ENCODE data around the gene CNST. TPM values are rescaled to one million over a fixed set of nuclear protein-coding genes. Genes with fewer than 3 reads are reported as not detected.

The CNST gene
- 10 to 100 TPM; 32.8 to 36.7 TPM for total RNA-seq

DNA sequence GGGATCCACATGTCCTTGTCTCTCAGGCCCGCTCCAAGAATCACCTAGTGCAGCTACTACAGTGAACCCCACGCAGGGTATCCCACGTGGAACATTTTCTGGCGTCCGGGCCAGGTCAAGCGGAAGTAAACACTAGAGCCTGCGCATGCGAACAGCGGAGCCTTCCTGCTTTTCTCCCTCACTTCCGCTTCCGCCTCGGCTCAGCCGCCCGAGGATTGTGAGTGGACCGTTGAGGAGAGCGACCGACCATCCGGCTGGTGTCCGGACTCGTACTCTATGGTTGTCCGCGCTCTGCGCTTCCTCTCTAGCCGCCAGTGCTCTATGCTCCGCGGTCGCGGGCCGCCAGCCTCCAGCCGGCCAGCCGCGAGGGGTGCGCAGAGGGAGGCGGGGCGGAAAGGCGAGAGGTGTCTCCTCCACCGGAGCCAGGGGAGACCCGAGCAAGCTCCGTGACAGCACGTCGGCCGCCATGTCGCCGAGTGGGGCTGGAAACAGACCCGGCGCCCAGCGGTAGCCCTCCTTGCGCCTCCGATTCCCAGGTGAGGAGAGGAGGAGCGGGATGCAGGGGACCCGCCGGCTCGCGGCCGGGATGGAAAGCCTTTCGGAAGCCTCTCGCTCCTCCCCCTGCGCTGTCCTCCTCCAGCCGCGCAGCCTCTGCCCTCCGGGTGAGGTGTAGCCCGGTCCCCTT, at the start of gene CNST, which contains the start of gene TFB2M:
Gene CNST, plus strand, starts transcription at position 329 of the 685 bp plus-strand sequence. CDS start 25,107 bp downstream, outside the sequence.
Gene TFB2M, minus strand, starts transcription at position 134 of the 685 bp plus-strand sequence. Its CDS starts 123 bp downstream, at position 11.
- ChIA-PET CTCF (interaction anchor here (0.5 to 1.2 kb wide), 2 partner anchors 8 to 123 kb away, joined by 3 to 5 read pairs; no protein-coding TSS in a partner anchor), POLR2A (no interaction called here)
- Mint-ChIP-seq H3K27me3 (no peaks in the 10 kb centered on the region), H3K4me1 (peaks cover 46% of the 10 kb centered on the region), H3K36me3 (ENCODE audit: low read depth) (peaks cover 12% of the 10 kb centered on the region), H3K9me3 (no peaks in the 10 kb centered on the region), H3K27ac (peak within 1 kb of the TSS; percentile 98), H3K4me3 (peak within 1 kb of the TSS; percentile 97)
- peak; percentile 94 for DNase-seq

- Mint-ChIP-seq H3K27me3 (no peaks in the 10 kb centered on the region), H3K4me3 (no peak overlapping the region), H3K27ac (no peak overlapping the region), H3K36me3 (ENCODE audit: low read depth) (no peaks in the 10 kb centered on the region), H3K9me3 (peaks cover 30% of the 10 kb centered on the region), H3K4me1 (peaks cover 5% of the 10 kb centered on the region)
- no peak for DNase-seq
- CTCF ChIA-PET = interaction anchor here (1.1 kb wide), 1 partner anchor 19 kb away, joined by 3 read pairs; no protein-coding TSS in a partner anchor
- POLR2A ChIA-PET = no interaction called here
Observed at GRCh38 chr1:246517391-246517790, 48.9 kb upstream of the CNST start.

- CTCF ChIA-PET = interaction anchor here (1.1 to 1.6 kb wide), 3 partner anchors 10 to 18 kb away, joined by 3 read pairs; no protein-coding TSS in a partner anchor
- POLR2A ChIA-PET = no interaction called here
- peaks cover 30% of the 10 kb centered on the region for H3K9me3 Mint-ChIP-seq
- no peak for DNase-seq
- no peaks in the 10 kb centered on the region for H3K36me3 Mint-ChIP-seq (ENCODE audit: low read depth)
- H3K27me3 Mint-ChIP-seq = no peaks in the 10 kb centered on the region
- no peak overlapping the region for H3K27ac Mint-ChIP-seq
- H3K4me1 Mint-ChIP-seq = peaks cover 5% of the 10 kb centered on the region
- no peak overlapping the region for H3K4me3 Mint-ChIP-seq
Observed at GRCh38 chr1:246518456-246519205, 47.6 kb upstream of the CNST start.

GRCh38 chr1:246519514-246519913, 46.7 kb upstream of the CNST start:
- H3K9me3 Mint-ChIP-seq = peaks cover 25% of the 10 kb centered on the region
- H3K4me1 Mint-ChIP-seq = peaks cover under 1% of the 10 kb centered on the region
- CTCF ChIA-PET = interaction anchor here (1.1 to 1.6 kb wide), 2 partner anchors 11 to 12 kb away, joined by 3 read pairs; no protein-coding TSS in a partner anchor
- DNase-seq = no peak
- H3K27me3 Mint-ChIP-seq = no peaks in the 10 kb centered on the region
- no peak overlapping the region for H3K27ac Mint-ChIP-seq
- no peaks in the 10 kb centered on the region for H3K36me3 Mint-ChIP-seq (ENCODE audit: low read depth)
- no peak overlapping the region for H3K4me3 Mint-ChIP-seq
- POLR2A ChIA-PET = no interaction called here

DNA sequence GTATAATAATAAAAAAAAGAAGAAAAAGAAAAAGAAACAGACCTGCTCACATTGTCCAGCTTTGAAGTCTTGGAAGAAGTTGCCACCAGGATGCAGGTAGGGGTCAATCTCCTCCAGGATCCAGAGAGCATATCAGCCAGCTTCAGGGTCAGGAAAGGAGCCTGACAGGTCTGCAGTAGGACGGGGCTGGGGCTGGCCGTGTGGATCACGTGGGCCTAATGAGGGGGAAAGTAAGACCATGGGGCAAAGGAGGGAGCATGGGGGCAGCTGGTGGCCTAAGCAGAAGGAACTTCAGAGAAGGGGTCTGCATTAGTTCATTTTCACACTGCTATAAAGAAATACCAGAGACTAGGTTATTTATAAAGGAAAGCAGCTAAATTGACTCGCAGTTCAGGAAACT, 39.9 kb upstream of the CNST start:
- H3K36me3 Mint-ChIP-seq (ENCODE audit: low read depth) = peaks cover 7% of the 10 kb centered on the region
- no peak overlapping the region for H3K4me3 Mint-ChIP-seq
- ChIA-PET POLR2A (no interaction called here), CTCF (no interaction called here)
- no peak for DNase-seq
- H3K9me3 Mint-ChIP-seq = peaks cover 18% of the 10 kb centered on the region
- H3K4me1 Mint-ChIP-seq = peaks cover 9% of the 10 kb centered on the region
- H3K27me3 Mint-ChIP-seq = no peaks in the 10 kb centered on the region
- H3K27ac Mint-ChIP-seq = no peak overlapping the region

GRCh38 chr1:246526915-246527314, 39.3 kb upstream of the CNST start:
- H3K27me3 Mint-ChIP-seq = no peaks in the 10 kb centered on the region
- no peak overlapping the region for H3K27ac Mint-ChIP-seq
- peaks cover 7% of the 10 kb centered on the region for H3K36me3 Mint-ChIP-seq (ENCODE audit: low read depth)
- peaks cover 19% of the 10 kb centered on the region for H3K9me3 Mint-ChIP-seq
- ChIA-PET CTCF (no interaction called here), POLR2A (no interaction called here)
- H3K4me1 Mint-ChIP-seq = peaks cover 9% of the 10 kb centered on the region
- no peak for DNase-seq
- no peak overlapping the region for H3K4me3 Mint-ChIP-seq

GRCh38 chr1:246527402-246528088, 38.7 kb upstream of the CNST start:
- no peak for DNase-seq
- Mint-ChIP-seq H3K27me3 (no peaks in the 10 kb centered on the region), H3K27ac (peak overlapping the region; percentile 43), H3K9me3 (peaks cover 21% of the 10 kb centered on the region), H3K4me3 (no peak overlapping the region), H3K36me3 (ENCODE audit: low read depth) (peaks cover 7% of the 10 kb centered on the region), H3K4me1 (peaks cover 9% of the 10 kb centered on the region)
- CTCF ChIA-PET = no interaction called here
- POLR2A ChIA-PET = no interaction called here

GRCh38 chr1:246528933-246529731, 37.1 kb upstream of the CNST start:
- H3K27me3 Mint-ChIP-seq = no peaks in the 10 kb centered on the region
- H3K36me3 Mint-ChIP-seq (ENCODE audit: low read depth) = peaks cover 7% of the 10 kb centered on the region
- no peak for DNase-seq
- no peak overlapping the region for H3K4me3 Mint-ChIP-seq
- peaks cover 9% of the 10 kb centered on the region for H3K4me1 Mint-ChIP-seq
- peaks cover 21% of the 10 kb centered on the region for H3K9me3 Mint-ChIP-seq
- CTCF ChIA-PET = interaction anchor here (0.6 kb wide), 1 partner anchor 1380 kb away, joined by 3 read pairs; no protein-coding TSS in a partner anchor
- no peak overlapping the region for H3K27ac Mint-ChIP-seq
- POLR2A ChIA-PET = no interaction called here

- H3K4me1 Mint-ChIP-seq = peaks cover 9% of the 10 kb centered on the region
- no peak overlapping the region for H3K27ac Mint-ChIP-seq
- no peak overlapping the region for H3K4me3 Mint-ChIP-seq
- ChIA-PET CTCF (interaction anchor here (1.1 kb wide), 1 partner anchor 588 kb away, joined by 5 read pairs; no protein-coding TSS in a partner anchor), POLR2A (no interaction called here)
- DNase-seq = no peak
- H3K36me3 Mint-ChIP-seq (ENCODE audit: low read depth) = peaks cover 7% of the 10 kb centered on the region
- H3K27me3 Mint-ChIP-seq = no peaks in the 10 kb centered on the region
- H3K9me3 Mint-ChIP-seq = peaks cover 21% of the 10 kb centered on the region
Observed at GRCh38 chr1:246530482-246530881, 35.8 kb upstream of the CNST start.

DNA sequence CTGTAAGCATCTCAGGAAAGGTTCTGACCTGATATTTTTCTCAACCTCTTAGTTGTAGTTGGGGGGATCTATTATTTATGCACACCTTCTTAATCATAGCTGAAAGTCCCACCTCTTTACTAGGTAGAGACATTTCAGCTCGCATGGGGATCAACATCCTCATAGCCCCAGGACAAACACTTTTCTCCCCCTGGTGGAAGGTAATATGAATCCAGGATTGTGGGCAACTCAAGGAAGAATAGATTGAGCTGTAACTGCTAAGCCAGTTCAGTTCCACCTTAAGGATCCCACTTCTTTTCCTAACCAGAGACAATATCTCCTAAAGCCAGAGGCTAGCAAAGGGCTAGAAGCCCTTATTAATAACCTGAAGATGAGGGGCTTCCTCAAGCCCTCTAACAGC, 33.7 kb upstream of the CNST start:
- ChIA-PET POLR2A (no interaction called here), CTCF (interaction anchor here (1.1 to 1.4 kb wide), 2 partner anchors 15 to 18 kb away, joined by 3 read pairs; no protein-coding TSS in a partner anchor)
- H3K36me3 Mint-ChIP-seq (ENCODE audit: low read depth) = peaks cover 4% of the 10 kb centered on the region
- no peak overlapping the region for H3K4me3 Mint-ChIP-seq
- DNase-seq = no peak
- H3K9me3 Mint-ChIP-seq = peaks cover 18% of the 10 kb centered on the region
- H3K27ac Mint-ChIP-seq = no peak overlapping the region
- no peaks in the 10 kb centered on the region for H3K27me3 Mint-ChIP-seq
- peaks cover 4% of the 10 kb centered on the region for H3K4me1 Mint-ChIP-seq

- ChIA-PET POLR2A (no interaction called here), CTCF (interaction anchor here (0.9 to 1.4 kb wide), 2 partner anchors 14 to 21 kb away, joined by 3 read pairs; no protein-coding TSS in a partner anchor)
- Mint-ChIP-seq H3K27me3 (no peaks in the 10 kb centered on the region), H3K4me1 (no peaks in the 10 kb centered on the region), H3K9me3 (peaks cover 18% of the 10 kb centered on the region), H3K4me3 (no peak overlapping the region), H3K36me3 (ENCODE audit: low read depth) (peaks cover 4% of the 10 kb centered on the region), H3K27ac (no peak overlapping the region)
- DNase-seq = no peak
Observed at GRCh38 chr1:246533371-246533905, 32.8 kb upstream of the CNST start.

DNA sequence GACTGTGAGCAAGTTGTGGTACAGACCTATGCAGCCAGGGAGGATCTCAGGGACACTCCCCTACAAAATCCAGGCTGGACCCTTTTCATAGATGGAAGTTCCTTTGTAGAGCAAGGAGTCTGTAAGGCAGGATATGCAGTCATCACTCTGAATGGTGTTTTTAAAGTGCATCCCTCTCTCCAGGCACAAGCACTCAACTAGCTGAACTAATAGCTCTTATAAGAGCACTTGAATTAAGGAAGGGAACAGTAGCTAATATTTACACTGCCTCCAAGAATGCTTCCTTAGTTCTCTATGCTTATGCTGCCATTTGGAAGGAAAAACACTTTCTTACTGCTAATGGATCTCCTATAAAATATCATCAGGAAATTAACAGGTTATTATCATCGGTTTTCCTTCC, 32.1 kb upstream of the CNST start:
- peaks cover 18% of the 10 kb centered on the region for H3K9me3 Mint-ChIP-seq

More for the DNA sequence above, 32.1 kb upstream of the CNST start:
- Mint-ChIP-seq H3K27me3 (no peaks in the 10 kb centered on the region), H3K4me1 (no peaks in the 10 kb centered on the region), H3K27ac (no peak overlapping the region), H3K36me3 (ENCODE audit: low read depth) (peaks cover 5% of the 10 kb centered on the region), H3K4me3 (no peak overlapping the region)
- ChIA-PET CTCF (interaction anchor here (0.9 to 1.2 kb wide), 2 partner anchors 22 to 36 kb away, joined by 3 to 4 read pairs; no protein-coding TSS in a partner anchor), POLR2A (interaction anchor here (0.6 kb wide), 1 partner anchor 51 kb away, joined by 3 read pairs; no protein-coding TSS in a partner anchor)
- DNase-seq = no peak

Measured in activated CD4-positive, alpha-beta T cell treated with anti-CD3 and anti-CD28 coated beads, Interleukin-2, amount 10 ng/mL, durations not matched to agents 7 days and 5 days (primary cell).